Esophagus (tissue), 2 donors: ENCODE measurements around the gene SHROOM3. TPM values are rescaled to one million over a fixed set of nuclear protein-coding genes. Genes with fewer than 3 reads are reported as not detected.

Experiments
- H3K27ac ChIP-seq, 2 donors: one replicate each; pipeline ENCODE4 v1.5.1; 2013; ENCODE audit warnings: low read depth in 2 of 2, mild to moderate bottlenecking in 2 of 2, inconsistent platforms in 1 of 2, low read length in 1 of 2, moderate library complexity in 1 of 2
- H3K27me3 ChIP-seq, 2 donors: one replicate each; pipeline ENCODE4 v1.6.1; 2013; ENCODE audit warnings: low read length in 2 of 2, control low read depth in 1 of 2, mild to moderate bottlenecking in 1 of 2; ENCODE audit not compliant: insufficient read depth in 2 of 2, control insufficient read depth in 1 of 2
- H3K36me3 ChIP-seq, 2 donors: one replicate each; pipeline ENCODE4 v1.6.1; 2013; ENCODE audit warnings: low read length in 1 of 2; ENCODE audit not compliant: control insufficient read depth in 2 of 2, insufficient read depth in 2 of 2
- H3K4me1 ChIP-seq, 2 donors: one replicate each; pipeline ENCODE4 v1.6.1; 2013; ENCODE audit warnings: low read length in 1 of 2; ENCODE audit not compliant: control insufficient read depth in 2 of 2, insufficient read depth in 2 of 2
- H3K4me3 ChIP-seq, 2 donors: one replicate each; pipeline ENCODE4 v1.5.1; 2013; ENCODE audit warnings: low read length in 2 of 2, mild to moderate bottlenecking in 2 of 2, low read depth in 1 of 2, moderate library complexity in 1 of 2
- H3K9me3 ChIP-seq, 2 donors: one replicate each; pipeline ENCODE4 v1.6.1; 2013; ENCODE audit warnings: mild to moderate bottlenecking in 2 of 2, low read depth in 1 of 2, low read length in 1 of 2, moderate library complexity in 1 of 2; ENCODE audit not compliant: control insufficient read depth in 2 of 2, insufficient read depth in 1 of 2
- WGBS, 2 donors: extraction: QIAGEN DNeasy Blood & Tissue Kit; methylation state at CpG; one replicate each; pipeline ENCODE4 v1.1.7; 2013; 5-methylcytosine and 5-hydroxymethylcytosine counted together
- polyA plus RNA-seq, 2 donors: library from polyadenylated mRNA; stranded (reverse); fragments of 200-250 nt; gene quantifications; one replicate each; pipeline ENCODE4 v1.2.3, GENCODE V29; 2013
- donor health status: healthy with polysubstance abuse.
- donor health status: Bipolar disorder and iron deficiency.

SHROOM3 gene
- polyA plus RNA-seq, 2 donors, result 14.2 to 15.3 TPM

- no peak overlapping the region for H3K27ac ChIP-seq
Observed at GRCh38 chr4:76754439-76754838, 319.4 kb downstream of the SHROOM3 start.

DNA sequence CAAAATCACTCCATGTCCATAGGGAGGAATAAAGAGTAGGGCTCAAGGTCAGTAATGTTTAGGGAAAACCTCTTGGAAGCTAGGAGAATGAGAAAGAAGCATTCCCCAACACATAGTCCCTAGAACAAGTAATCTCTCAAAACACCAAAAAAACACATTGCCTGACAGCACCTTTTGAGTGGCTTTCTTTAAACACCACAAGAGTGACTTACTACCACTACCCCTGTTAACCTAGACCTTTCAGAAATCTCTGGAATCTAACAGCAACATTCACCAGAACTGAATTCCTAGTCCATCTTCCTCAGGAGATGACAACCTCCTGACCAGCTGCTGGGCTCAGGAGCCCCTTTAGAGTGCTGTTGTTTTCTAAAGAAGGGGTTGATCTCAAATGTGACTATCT, 320.7 kb downstream of the SHROOM3 start:
- Histone ChIP-seq H3K27me3 (no peaks in the 10 kb centered on the region), H3K27ac (no peak overlapping the region), H3K4me1 (peaks cover 0 to 2% of the 10 kb centered on the region in 2 donors), H3K9me3 (no peaks in the 10 kb centered on the region), H3K36me3 (peaks cover 2 to 9% of the 10 kb centered on the region in 2 donors), H3K4me3 (no peak overlapping the region)

More at GRCh38 chr4:76754439-76754838, 319.4 kb downstream of the SHROOM3 start:
- H3K36me3 ChIP-seq, result peaks cover 2 to 6% of the 10 kb centered on the region in 2 donors
- no peaks in the 10 kb centered on the region for H3K27me3 ChIP-seq
- 87 to 92% methylated on average over 10 of the region's 10 CpGs for WGBS, 2 donors
- no peak overlapping the region for H3K4me3 ChIP-seq
- no peaks in the 10 kb centered on the region for H3K9me3 ChIP-seq
- H3K4me1 ChIP-seq, result peaks cover 0 to 2% of the 10 kb centered on the region in 2 donors

GRCh38 chr4:76756416-76756815, 321.4 kb downstream of the SHROOM3 start:
- no peak overlapping the region for H3K27ac ChIP-seq
- H3K27me3 ChIP-seq, result no peaks in the 10 kb centered on the region
- peaks cover 0 to 2% of the 10 kb centered on the region in 2 donors for H3K4me1 ChIP-seq
- no peak overlapping the region for H3K4me3 ChIP-seq
- H3K9me3 ChIP-seq, result no peaks in the 10 kb centered on the region
- peaks cover 2 to 9% of the 10 kb centered on the region in 2 donors for H3K36me3 ChIP-seq
- 89 to 100% methylated on average over 2 of the region's 2 CpGs for WGBS, 2 donors

DNA sequence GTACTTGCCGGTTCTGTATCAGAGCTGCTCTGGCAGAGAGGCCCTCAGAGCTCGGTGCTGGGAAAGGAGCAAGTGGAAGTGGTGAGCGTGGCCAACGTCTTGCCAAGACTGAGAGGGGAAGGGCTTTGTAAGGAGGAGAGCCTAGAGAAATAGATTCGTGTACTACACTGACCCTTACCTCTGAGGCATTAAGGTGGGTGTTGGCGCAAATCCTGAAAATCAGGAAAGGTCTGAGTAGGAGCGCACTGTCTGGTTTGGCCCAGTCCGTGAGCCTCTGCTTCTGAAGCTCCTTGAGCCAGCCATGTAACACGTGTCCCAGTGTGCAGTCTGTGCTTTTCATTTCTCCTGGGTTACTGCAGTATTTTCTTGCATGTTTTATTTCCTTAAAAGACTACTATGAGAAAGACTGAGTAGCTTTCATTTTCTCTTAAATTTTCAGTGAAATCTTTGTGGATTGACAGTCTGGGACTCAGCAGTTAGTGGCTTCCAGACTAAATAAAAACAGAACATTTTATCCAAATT, 322.4 kb downstream of the SHROOM3 start:
- H3K9me3 ChIP-seq, result no peaks in the 10 kb centered on the region
- H3K27ac ChIP-seq, result peak overlapping the region; percentile 9 to 29
- no peak overlapping the region for H3K4me3 ChIP-seq
- 82 to 83% methylated on average over 9 of the region's 9 CpGs for WGBS, 2 donors
- peaks cover 2 to 9% of the 10 kb centered on the region in 2 donors for H3K36me3 ChIP-seq
- no peaks in the 10 kb centered on the region for H3K27me3 ChIP-seq
- H3K4me1 ChIP-seq, result peaks cover 0 to 2% of the 10 kb centered on the region in 2 donors

- peaks cover 0 to 2% of the 10 kb centered on the region in 2 donors for H3K4me1 ChIP-seq
- 27 to 30% methylated on average over 4 of the region's 4 CpGs for WGBS, 2 donors
- H3K4me3 ChIP-seq, result no peak overlapping the region
- H3K36me3 ChIP-seq, result peaks cover 2 to 9% of the 10 kb centered on the region in 2 donors
- H3K9me3 ChIP-seq, result no peaks in the 10 kb centered on the region
- no peak overlapping the region for H3K27ac ChIP-seq
- H3K27me3 ChIP-seq, result no peaks in the 10 kb centered on the region
Observed at GRCh38 chr4:76758290-76758882, 323.4 kb downstream of the SHROOM3 start.

DNA sequence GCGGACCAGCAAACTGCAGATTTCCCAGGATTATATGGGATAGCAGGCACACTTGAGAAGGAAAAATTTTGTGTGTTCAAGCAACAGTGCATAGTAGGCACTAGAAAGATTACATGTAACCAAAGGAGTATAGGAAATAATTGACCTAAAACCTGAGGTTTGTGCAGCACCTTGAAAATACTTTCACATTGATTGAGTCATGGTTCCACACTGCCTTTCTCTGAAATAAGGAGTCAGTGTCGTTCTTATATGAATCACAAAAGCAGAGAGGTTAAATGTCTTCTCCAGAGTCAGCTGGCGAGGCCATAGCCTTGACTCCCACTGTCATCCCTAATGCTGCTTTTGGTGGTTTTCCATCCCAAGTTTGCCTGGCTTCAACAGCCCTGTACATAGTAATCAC, 324.0 kb downstream of the SHROOM3 start:
- H3K27me3 ChIP-seq, result no peaks in the 10 kb centered on the region
- peaks cover 2 to 9% of the 10 kb centered on the region in 2 donors for H3K36me3 ChIP-seq
- no peaks in the 10 kb centered on the region for H3K9me3 ChIP-seq
- H3K4me1 ChIP-seq, result peaks cover 0 to 2% of the 10 kb centered on the region in 2 donors
- 78 to 84% methylated on average over 3 of the region's 3 CpGs for WGBS, 2 donors
- no peak overlapping the region for H3K27ac ChIP-seq
- no peak overlapping the region for H3K4me3 ChIP-seq

- Histone ChIP-seq H3K27me3 (no peaks in the 10 kb centered on the region), H3K4me1 (no peaks in the 10 kb centered on the region), H3K9me3 (no peaks in the 10 kb centered on the region), H3K36me3 (peaks cover 4 to 6% of the 10 kb centered on the region in 2 donors), H3K27ac (no peak overlapping the region), H3K4me3 (no peak overlapping the region)
- WGBS, 2 donors, result 87% methylated on average over 3 of the region's 3 CpGs
Observed at GRCh38 chr4:76760193-76760592, 325.2 kb downstream of the SHROOM3 start.

GRCh38 chr4:76762137-76763130, 327.4 kb downstream of the SHROOM3 start:
- H3K4me1 ChIP-seq, result no peaks in the 10 kb centered on the region
- H3K36me3 ChIP-seq, result peaks cover 4% of the 10 kb centered on the region in 2 donors
- no peak overlapping the region for H3K27ac ChIP-seq
- no peaks in the 10 kb centered on the region for H3K27me3 ChIP-seq
- 91 to 93% methylated on average over 4 of the region's 4 CpGs for WGBS, 2 donors
- no peaks in the 10 kb centered on the region for H3K9me3 ChIP-seq
- no peak overlapping the region for H3K4me3 ChIP-seq

DNA sequence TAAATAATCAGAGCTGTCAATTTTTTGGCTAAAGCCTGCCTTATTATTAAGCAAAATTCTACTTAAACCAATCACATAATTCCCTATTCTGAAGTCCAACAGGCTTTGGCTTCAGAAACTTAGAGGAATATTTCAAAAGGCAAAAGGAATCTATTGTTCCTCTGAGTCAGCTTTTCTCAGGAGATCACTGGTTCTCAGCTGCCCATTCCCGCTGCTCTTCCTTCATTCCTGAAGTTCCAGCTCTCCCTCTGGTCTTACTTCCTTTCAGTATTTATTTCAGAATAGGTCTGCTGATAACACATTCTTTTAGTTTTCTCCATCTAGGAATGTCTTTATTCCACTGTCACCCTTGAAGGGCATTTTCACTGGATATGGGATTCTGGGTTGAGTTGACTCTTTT, 329.2 kb downstream of the SHROOM3 start:
- 80 to 94% methylated on average over 1 of the region's 1 CpG for WGBS, 2 donors
- peaks cover 4% of the 10 kb centered on the region in 2 donors for H3K36me3 ChIP-seq

More for the DNA sequence above, 329.2 kb downstream of the SHROOM3 start:
- Histone ChIP-seq H3K4me3 (no peak overlapping the region), H3K27ac (no peak overlapping the region), H3K4me1 (no peaks in the 10 kb centered on the region), H3K27me3 (no peaks in the 10 kb centered on the region), H3K9me3 (no peaks in the 10 kb centered on the region)
